CD4-positive, alpha-beta T cell treated with Interleukin-2 at 100 ng/mL for 4 hours (primary cell): Measurements from ENCODE around the gene NUDT7.

Experiments used
- DNase-seq: peaks from one replicate; pipeline ENCODE4 v3.0.0-alpha.2; 2020; ENCODE audit warnings: low spot score

NUDT7 gene

DNA sequence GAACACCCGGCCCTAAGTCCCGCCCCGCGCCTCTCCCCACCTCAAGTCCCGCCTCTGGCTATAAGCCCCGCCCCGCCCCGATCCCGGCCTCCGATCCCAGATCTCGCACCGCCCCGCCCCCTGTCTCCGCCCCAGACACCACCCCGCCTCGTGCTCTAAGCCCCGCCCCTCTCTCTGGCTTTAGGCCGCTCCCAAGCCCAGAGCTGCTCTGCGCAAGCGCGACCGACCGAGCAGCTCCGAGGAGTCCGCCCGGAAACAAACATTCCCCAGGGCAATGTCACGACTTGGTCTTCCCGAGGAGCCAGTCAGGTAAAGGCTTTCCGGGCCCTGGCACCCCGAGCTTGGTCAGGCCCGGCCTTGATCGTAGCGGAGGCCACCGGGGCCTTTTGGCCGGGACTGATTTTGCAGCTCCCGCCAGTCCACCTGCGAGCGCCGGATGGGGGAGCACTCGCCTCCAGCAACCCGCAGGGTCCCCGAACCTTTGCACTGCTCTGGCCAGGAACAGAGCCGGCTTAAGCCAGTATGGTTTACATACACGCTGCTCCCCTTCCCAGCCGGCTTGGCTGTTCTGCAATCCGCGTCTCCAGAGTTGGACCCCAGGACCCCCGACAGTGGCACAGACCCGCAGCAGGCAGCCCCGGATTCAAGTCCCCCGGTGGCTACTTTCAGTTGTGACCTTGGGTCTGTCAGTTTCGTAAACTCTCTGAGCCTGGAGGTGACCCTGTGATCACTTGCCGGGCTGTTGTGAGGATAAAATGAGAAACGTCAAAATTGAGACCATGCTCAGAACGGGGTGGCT is at the start of gene NUDT7:
Gene NUDT7, plus strand, starts transcription at position 206 of the 799 bp plus-strand sequence. Its CDS starts 69 bp downstream, at position 275.
- DNase-seq = peak; percentile 96

- DNase-seq = no peak
These were observed 47.4 kb upstream of the NUDT7 start for GRCh38 chr16:77674888-77675287.

GRCh38 chr16:77675464-77676324 is 46.6 kb upstream of the NUDT7 start:
- DNase-seq = peak; percentile 66

DNA sequence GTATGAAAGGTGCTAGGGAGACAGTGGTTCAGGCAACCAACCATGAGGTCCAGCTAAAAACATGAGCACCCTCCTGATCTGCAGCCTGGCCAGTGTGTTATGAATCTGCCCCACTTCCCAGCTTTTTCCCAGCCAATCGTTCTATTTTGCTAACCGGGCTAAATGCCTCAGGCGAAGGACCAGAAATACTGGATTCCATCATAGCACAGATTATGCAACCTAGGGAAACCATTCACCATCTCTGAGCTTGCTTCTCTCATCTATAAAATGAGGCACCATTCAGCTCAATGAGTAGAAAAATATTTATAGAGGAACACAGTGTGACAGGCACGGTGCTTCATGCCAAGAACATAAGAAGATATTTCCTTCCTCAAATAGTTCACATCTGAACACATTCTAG is 45.2 kb upstream of the NUDT7 start:
- DNase-seq = no peak

DNA sequence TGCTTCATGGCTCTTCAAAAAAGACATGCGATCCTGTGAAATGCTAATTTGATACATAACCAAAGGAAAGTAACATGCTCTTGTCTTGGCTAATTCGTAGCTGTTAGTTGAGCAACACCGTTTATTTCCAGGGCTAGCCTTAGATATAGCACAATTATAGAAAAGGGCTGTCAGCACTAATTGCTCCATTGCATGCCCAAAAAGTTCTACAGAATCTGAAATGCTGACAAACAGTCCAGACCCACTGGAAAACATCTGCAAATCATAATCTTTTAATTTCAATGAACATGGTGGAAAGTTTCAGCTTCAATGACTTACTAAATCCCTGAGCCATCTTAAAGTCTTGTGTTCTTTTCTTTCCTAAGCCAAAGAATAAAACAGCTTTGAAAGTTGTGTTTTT is 42.9 kb upstream of the NUDT7 start:
- DNase-seq = no peak

DNA sequence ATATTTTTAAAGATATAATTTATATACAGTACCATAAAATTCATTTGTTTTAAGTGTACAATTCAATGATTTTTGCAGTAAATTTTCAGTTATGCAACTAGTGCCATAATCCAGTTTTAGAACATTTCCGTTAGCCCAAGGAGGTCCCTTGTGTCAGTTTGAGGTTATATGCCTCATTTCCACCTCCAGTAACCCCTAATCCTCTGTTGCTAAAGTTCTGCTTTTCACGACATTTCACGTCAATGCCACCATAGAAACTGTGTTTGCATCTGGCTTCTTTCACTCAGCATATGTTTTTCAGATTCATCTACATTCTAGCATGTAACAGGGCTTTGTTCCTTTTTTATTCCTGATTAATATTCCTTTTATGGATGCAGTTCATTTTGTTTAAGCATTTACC is 42.4 kb upstream of the NUDT7 start:
- no peak for DNase-seq

- no peak for DNase-seq
These were observed 41.8 kb upstream of the NUDT7 start for GRCh38 chr16:77680496-77680895.

GRCh38 chr16:77682586-77682985 is 39.7 kb upstream of the NUDT7 start:
- DNase-seq = no peak

DNA sequence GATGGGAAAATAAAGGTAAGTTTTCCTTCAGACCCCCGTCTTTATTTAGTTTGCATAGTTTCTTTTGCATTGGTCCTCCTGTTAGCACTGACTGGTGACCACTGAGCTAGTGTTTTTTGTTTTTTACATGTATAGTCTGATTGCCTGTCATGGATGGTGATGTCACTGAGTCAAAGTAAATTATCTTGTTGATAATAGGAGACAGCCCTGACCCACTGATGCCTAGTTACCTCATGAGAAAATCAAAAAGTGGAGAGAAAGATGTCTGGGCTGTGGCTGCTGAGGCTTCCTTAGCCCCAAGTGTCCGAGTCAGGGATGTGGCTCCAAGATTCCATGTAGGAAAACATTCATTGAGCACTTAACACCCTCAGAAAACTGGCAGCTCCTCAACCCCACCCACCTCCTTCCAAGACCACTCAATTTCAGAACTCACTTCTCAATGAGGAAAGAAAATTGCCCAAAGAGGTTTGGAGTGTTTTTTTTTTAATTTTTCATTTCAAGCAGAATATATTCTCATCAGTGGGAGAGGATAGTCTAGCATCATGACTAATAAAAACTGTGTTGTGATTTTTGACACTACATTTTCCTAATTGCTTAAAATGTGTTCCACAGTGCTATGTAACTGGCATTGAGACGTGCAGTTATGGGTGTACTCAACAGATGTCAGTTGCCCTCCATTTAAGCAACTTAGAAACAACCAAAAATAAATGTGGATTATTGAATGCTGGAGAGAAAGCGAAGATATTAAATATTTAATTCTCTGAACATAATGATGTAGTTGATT is 38.7 kb upstream of the NUDT7 start:
- no peak for DNase-seq

- DNase-seq = no peak
These were observed 38.2 kb upstream of the NUDT7 start for GRCh38 chr16:77684181-77684526.

- DNase-seq = no peak
These were observed 35.9 kb upstream of the NUDT7 start for GRCh38 chr16:77686385-77686784.

GRCh38 chr16:77689971-77690370 is 32.3 kb upstream of the NUDT7 start:
- DNase-seq = no peak

DNA sequence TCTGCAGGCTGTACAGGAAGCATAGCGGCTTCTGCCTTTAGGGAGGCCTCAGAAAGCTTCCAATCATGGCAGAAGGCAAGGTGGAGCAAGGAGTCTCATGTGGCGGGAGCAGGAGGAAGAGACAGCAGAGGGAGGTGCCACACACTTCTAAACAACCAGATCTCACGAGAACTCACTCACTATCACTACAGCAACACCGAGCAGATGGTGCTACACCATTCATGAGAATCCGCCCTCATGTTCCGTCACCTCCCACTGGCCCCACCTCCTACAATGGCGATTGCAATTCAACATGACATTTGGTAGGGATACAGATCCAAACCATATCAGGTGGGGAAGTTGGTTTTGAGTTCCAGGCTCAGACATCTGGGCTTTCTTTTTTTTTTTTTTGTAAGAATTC is 31.9 kb upstream of the NUDT7 start:
- DNase-seq = no peak

- no peak for DNase-seq
These were observed 29.7 kb upstream of the NUDT7 start for GRCh38 chr16:77692612-77693011.

GRCh38 chr16:77696149-77696548 is 26.2 kb upstream of the NUDT7 start:
- DNase-seq = no peak

DNA sequence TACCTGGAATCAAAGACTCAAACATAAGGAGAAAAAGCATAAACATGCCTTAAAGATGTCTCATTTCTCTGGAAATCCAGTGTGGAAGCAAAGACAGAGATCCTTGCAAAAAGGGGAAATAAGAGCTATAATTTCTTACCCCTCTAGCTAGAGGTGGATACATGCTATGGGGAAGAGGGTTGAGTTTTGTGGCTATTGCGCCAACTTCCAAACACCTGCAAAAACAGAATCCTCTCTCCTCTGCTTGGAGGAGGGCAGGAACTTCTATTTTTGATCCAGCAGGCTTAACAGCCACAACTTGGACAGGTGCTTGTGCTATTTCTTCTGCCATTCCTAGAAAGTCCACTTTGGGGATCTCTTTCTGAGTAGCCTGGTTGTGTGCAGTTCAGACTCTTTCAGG is 21.5 kb upstream of the NUDT7 start:
- DNase-seq = no peak

GRCh38 chr16:77705351-77705750 is 17.0 kb upstream of the NUDT7 start:
- DNase-seq = no peak

- DNase-seq = no peak
These were observed 11.1 kb upstream of the NUDT7 start for GRCh38 chr16:77711179-77711578.

- no peak for DNase-seq
These were observed 10.5 kb upstream of the NUDT7 start for GRCh38 chr16:77711775-77712174.

DNA sequence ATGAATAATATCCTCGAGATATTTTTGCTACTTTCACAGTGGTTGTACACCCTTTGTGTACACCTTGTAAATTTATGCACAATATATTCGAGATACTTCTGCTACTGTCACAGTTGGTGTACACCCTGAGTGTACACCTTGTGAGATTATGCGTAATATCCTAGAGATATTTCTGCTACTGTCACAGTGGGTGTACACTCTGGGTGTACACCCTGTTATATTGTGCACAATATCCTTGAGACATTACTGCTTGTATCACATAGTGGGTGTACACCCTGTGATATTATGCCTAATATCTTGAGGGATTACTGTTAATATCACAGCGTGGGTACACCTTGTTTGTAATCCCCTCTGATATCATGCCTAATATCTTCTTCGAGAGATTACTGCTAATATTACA is 7.2 kb upstream of the NUDT7 start:
- DNase-seq = no peak

DNA sequence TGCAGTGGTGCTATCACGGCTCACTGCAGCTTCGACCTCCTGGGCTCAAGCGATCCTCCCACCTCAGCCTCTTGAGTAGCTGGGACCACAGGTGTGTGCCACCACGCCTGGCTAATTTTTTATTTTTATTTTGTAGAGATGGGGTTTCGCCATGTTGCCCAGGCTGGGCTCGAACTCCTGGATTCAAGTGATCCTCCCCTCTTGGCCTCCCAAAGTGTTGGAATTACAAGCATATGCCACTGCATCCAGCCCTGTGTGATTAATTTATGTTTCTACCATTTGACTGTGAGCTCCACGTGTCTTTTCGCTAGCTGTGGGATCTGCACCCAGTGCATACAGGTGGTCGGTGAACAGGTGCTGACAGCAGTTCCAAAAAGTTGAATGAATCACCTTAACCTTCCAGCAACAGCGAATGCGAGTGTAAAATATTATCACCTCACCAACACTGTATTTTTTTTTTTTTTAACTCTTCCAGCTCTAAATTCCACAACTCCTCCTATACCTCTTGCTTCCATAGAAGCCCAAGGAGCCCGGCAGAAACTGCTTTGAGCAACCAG is 484 bp upstream of the NUDT7 start:
- DNase-seq = no peak

GRCh38 chr16:77723108-77723514 is 797 bp downstream of the NUDT7 start:
- peak; percentile 5 for DNase-seq
